PC-9 (cell line): ENCODE results near the gene CDC14A. TPM values are rescaled to one million over a fixed set of nuclear protein-coding genes. Genes with fewer than 3 reads are reported as not detected.

Experiments used
- BruUV-seq: library from RNA; stranded (reverse); fragments of 400-500 nt; replicated peaks from 2 replicates; lab custom pipeline; 2021; lab: Mats Ljungman, UMichigan
- CTCF ChIA-PET: fragments of 300-600 bp; sonication (Branson Sonifier 250); formaldehyde crosslinking; loops from one replicate; lab custom pipeline; 2022; ENCODE audit warnings: antibody characterized with exemption; lab: Charles Lee
- POLR2A ChIA-PET: fragments of 300-600 bp; sonication (Branson Sonifier 250); formaldehyde crosslinking; loops from one replicate; lab custom pipeline; 2022; ENCODE audit warnings: antibody characterized with exemption; ENCODE audit not compliant: unreplicated experiment; lab: Charles Lee
- DNase-seq, 2 experiments: peaks; one replicate each; pipeline versions ENCODE4 v3.0.0 to v3.0.0-alpha.2; 2015 to 2022; ENCODE audit warnings: mixed read lengths in 1 of 2
- H2AFZ ChIP-seq: fragments of 200-600 bp; sonication (generic); 2 replicates; pipeline ENCODE4 v1.8.1; 2017; ENCODE audit warnings: antibody characterized with exemption
- H3F3A ChIP-seq: fragments of 200-600 bp; sonication (generic); 2 replicates; pipeline ENCODE4 v1.8.1; 2017; ENCODE audit warnings: antibody characterized with exemption, mild to moderate bottlenecking, low read depth; ENCODE audit not compliant: insufficient read depth
- H3K27ac ChIP-seq: fragments of 200-600 bp; sonication (generic); 2 replicates; pipeline ENCODE4 v1.6.1; 2016; ENCODE audit warnings: mixed run types
- H3K27me3 ChIP-seq: fragments of 200-600 bp; sonication (generic); 2 replicates; pipeline ENCODE4 v1.6.1; 2016; ENCODE audit warnings: low read depth, mixed run types; ENCODE audit not compliant: insufficient read depth
- H3K36me3 ChIP-seq: fragments of 200-600 bp; sonication (generic); 2 replicates; pipeline ENCODE4 v1.6.1; 2016; ENCODE audit warnings: low read depth, mixed run types
- H3K4me1 ChIP-seq: fragments of 200-600 bp; sonication (generic); replicated peaks from 2 replicates; pipeline ENCODE4 v1.6.1; 2016; ENCODE audit warnings: mixed run types; ENCODE audit not compliant: insufficient read depth
- H3K4me2 ChIP-seq: fragments of 200-600 bp; sonication (generic); 2 replicates; pipeline ENCODE4 v1.6.1; 2017; ENCODE audit warnings: mixed run types
- H3K4me3 ChIP-seq: fragments of 200-600 bp; sonication (generic); 2 replicates; pipeline ENCODE4 v1.6.1; 2016; ENCODE audit warnings: mixed run types
- H3K79me2 ChIP-seq: fragments of 200-600 bp; sonication (generic); 2 replicates; pipeline ENCODE4 v1.6.1; 2017; ENCODE audit warnings: low read depth, mixed run types
- H3K9me2 ChIP-seq: fragments of 200-600 bp; sonication (generic); 2 replicates; pipeline ENCODE4 v1.8.1; 2017; ENCODE audit warnings: mild to moderate bottlenecking; ENCODE audit not compliant: insufficient read depth
- H3K9me3 ChIP-seq: fragments of 200-600 bp; sonication (generic); 2 replicates; pipeline ENCODE4 v1.8.1; 2016; ENCODE audit warnings: low read depth; ENCODE audit not compliant: insufficient read depth
- H4K20me1 ChIP-seq: fragments of 200-600 bp; sonication (generic); 2 replicates; pipeline ENCODE4 v1.8.1; 2017; ENCODE audit not compliant: insufficient read depth
- CTCF ChIP-seq: fragments of 200-600 bp; sonication (generic); conservative IDR thresholded peaks from 2 replicates; pipeline ENCODE4 v1.6.1; 2017; ENCODE audit warnings: mixed run types, antibody characterized with exemption, mild to moderate bottlenecking, moderate library complexity
- EZH2 ChIP-seq: fragments of 200-600 bp; sonication (generic); IDR thresholded peaks from 2 replicates; pipeline ENCODE4 v1.8.0; 2017; ENCODE audit warnings: antibody characterized with exemption, low read depth
- intact Hi-C: fragments of 100-400 bp; cut with micrococcal nuclease; formaldehyde crosslinking; loops from one replicate; pipeline ENCODE4 v1.10.0; 2022; ENCODE audit not compliant: unreplicated experiment
- total RNA-seq: library from RNA; stranded (reverse); gene quantifications from 2 replicates; pipeline ENCODE4 v1.2.3, GENCODE V29; 2021

Gene CDC14A
- total RNA-seq, 1 experiment from 2014 or later, result 2.8 TPM

DNA sequence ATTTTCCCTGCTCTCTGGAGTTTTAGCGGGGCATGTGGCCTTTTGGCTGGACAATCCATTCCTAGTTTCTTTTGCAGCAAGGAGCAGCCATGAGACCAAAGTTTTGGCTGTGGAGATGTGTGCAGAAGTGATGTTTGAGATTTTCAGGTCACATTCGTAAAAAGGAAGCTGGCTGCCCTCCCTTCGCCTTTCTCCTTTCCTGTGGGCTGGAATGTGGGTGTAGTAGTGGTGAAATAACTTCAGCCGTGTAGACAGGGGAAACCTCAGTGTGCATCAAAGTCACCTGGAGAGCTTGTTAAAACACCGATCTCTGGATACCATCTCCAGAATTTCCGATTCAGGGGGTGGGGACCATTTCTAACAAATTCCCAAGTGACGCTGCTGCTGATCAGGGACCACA lies 180.3 kb downstream of the CDC14A start:
- Histone ChIP-seq H4K20me1 (no peaks in the 10 kb centered on the region), H3K4me1 (no peaks in the 10 kb centered on the region), H3K9me3 (no peaks in the 10 kb centered on the region), H3K36me3 (no peaks in the 10 kb centered on the region), H3K9me2 (no peaks in the 10 kb centered on the region), H3K27me3 (no peaks in the 10 kb centered on the region), H3K4me3 (no peak overlapping the region), H3K79me2 (no peaks in the 10 kb centered on the region), H2AFZ (no peak overlapping the region), H3K4me2 (no peak overlapping the region), H3F3A (no peaks in the 10 kb centered on the region), H3K27ac (no peak overlapping the region)
- intact Hi-C loops, result no loop called here
- ChIA-PET CTCF (interaction anchor here (0.6 kb wide), 1 partner anchor 267 kb away, joined by 3 read pairs; the partner anchor contains the start of gene RTCA), POLR2A (no interaction called here)
- TF ChIP-seq EZH2 (no peak), CTCF (no peak)
- no TSS peak for BruUV-seq
- DNase-seq, result no peak

DNA sequence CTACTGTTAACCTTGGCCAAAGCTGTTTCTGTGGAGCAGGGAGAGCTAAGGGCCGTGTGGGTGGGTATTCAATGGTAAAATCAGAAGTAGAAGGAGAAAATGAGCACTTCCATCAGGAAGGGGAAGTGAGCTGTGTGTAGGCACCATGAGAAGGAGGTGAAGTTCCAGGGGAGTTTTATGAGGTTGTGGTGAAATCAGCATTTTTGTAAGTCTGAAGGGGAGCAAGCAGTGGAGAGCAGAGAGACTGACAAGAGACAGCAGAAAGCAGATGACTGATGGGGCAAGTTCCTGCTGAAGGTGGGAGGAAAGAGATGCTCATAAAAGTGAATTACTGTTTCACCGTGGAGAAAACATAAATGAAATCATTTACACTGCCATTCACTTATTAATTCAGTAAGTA lies 183.0 kb downstream of the CDC14A start:
- no peaks in the 10 kb centered on the region for H4K20me1 ChIP-seq
- H3K79me2 ChIP-seq, result no peaks in the 10 kb centered on the region
- H2AFZ ChIP-seq, result no peak overlapping the region
- no peak overlapping the region for H3K4me3 ChIP-seq
- no peaks in the 10 kb centered on the region for H3K27me3 ChIP-seq
- no peaks in the 10 kb centered on the region for H3K36me3 ChIP-seq
- H3K9me3 ChIP-seq, result no peaks in the 10 kb centered on the region
- no peaks in the 10 kb centered on the region for H3F3A ChIP-seq
- ChIA-PET CTCF (no interaction called here), POLR2A (no interaction called here)
- intact Hi-C loops, result no loop called here
- no TSS peak for BruUV-seq
- TF ChIP-seq EZH2 (no peak), CTCF (no peak)
- no peak overlapping the region for H3K4me2 ChIP-seq
- H3K9me2 ChIP-seq, result no peaks in the 10 kb centered on the region
- DNase-seq, result no peak
- H3K27ac ChIP-seq, result no peak overlapping the region
- no peaks in the 10 kb centered on the region for H3K4me1 ChIP-seq

GRCh38 chr1:100536031-100536430 lies 183.7 kb downstream of the CDC14A start:
- ChIA-PET CTCF (no interaction called here), POLR2A (no interaction called here)
- intact Hi-C loops, result no loop called here
- no peak overlapping the region for H3K27ac ChIP-seq
- H3K4me3 ChIP-seq, result no peak overlapping the region
- H3K27me3 ChIP-seq, result no peaks in the 10 kb centered on the region
- no peaks in the 10 kb centered on the region for H4K20me1 ChIP-seq
- H3K79me2 ChIP-seq, result no peaks in the 10 kb centered on the region
- no peak for TF ChIP-seq EZH2
- no peaks in the 10 kb centered on the region for H3K4me1 ChIP-seq
- no peak overlapping the region for H3K4me2 ChIP-seq
- H3F3A ChIP-seq, result no peaks in the 10 kb centered on the region
- H3K36me3 ChIP-seq, result no peaks in the 10 kb centered on the region
- no peaks in the 10 kb centered on the region for H3K9me3 ChIP-seq
- H2AFZ ChIP-seq, result no peak overlapping the region
- no peak for DNase-seq
- H3K9me2 ChIP-seq, result no peaks in the 10 kb centered on the region
- BruUV-seq, result no TSS peak
